CD4-positive, alpha-beta T cell treated with Interleukin-4 for 4 hours (primary cell): ENCODE measurements around the gene GLYAT.
A peak's percentile ranks its signal among the peaks of the same experiment; 100 is the strongest.
"Not testable (repeated sequence)": the region's sequence is repeated elsewhere in the genome, so short reads cannot be mapped to it uniquely, and the experiment has no call there.

Experiments
- DNase-seq: peaks from one replicate; pipeline ENCODE4 v3.0.0-alpha.2; 2020

GLYAT gene

DNA sequence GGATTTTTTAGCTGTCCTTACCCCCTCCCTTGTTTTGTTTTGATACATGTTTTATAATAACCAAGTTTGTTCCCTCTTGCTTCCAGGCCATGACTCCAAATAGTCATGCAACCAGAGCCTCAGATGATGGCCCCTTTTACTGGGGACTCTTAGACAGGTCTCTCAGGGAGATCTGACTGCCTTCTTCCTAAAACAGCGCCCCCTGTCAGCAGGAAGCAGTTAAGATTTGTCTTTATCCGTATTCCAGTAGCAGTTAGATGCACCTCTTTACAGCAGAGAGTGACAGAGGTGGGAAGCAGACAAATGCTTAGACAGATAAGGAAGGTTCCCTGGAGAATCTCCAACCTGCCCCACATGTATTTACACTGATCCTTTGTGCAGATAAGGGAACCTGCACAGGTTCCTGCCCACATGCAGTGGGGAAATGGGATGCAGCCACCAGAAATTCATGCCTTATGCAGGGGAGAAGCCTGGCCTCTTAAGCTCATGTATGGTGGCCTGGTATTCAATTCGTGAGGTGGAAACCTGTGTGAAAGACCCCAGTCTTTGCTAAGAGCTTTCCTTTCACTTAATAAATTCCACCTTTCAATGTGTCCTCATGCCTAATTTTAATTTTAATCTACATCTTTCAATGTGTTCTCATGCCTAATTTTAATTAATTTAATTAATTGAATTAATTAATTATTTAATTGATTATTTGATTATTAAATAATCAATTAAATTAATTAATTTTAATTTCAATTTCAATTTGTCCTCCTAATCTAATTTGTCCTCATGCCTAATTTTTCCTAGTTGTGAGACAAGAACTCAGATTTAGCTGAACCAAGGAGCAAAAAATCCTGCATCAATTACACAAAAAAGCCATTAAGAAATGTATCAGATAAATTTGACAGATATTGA lies 11.5 kb upstream of the GLYAT start:
- DNase-seq: no peak

DNA sequence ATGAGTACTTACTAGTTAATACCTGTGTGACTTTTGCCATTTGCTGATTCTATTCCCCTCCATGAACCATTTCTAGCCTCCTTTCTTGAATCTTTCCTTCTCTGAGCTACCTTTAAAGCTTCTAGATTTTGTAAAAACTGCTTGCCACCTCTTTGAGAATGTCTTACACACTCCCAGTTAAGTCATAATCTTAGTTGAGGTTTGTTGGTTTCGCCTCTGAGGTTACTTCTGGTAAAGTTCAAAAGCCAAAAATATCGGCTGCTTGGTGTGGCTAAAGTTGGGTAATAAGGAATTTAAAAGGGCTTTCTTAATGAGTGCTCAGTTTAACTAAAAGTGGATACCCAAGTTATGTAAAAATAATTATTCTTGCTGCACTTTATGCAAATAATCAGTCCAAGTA lies 10.4 kb upstream of the GLYAT start:
- DNase-seq: no peak

DNA sequence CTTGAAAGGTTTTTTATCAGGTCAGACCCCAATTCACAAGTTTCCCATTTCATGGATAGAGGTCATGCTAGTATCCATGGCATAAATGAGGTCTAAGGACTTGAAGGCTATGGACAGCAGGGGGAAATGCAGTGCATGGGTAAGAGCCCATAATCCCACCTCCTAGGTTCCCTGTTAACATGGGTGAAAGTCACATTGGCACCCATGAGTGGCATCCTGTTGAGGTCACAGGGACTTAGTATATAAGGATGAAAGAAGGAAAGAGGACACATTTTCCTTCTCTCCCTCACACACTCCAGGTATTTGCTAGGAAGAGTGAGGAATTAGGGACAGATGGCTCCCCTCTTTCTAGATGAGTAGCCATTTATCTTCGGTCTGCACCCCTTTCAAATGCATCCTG lies 9.4 kb upstream of the GLYAT start:
- DNase-seq: no peak

DNA sequence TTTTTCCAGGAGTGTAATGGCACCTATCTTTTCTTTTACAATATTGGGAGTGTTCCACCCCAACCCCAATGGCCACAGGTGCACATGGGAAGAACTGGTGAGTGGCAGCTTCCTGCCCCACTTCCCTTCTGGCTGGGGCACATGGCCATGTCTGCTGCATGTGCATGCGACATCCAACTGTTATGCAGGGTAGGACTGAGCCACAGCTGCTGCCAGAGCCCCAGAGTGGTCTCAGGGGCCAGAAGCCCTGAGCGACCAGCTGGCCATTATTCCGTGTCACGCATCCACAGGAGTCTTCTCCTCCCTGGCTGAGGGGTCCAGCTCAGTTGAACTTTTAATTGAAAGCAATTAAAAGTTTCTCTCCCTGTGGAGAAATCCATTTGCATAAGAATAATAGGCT lies 8.7 kb upstream of the GLYAT start:
- no peak for DNase-seq

DNA sequence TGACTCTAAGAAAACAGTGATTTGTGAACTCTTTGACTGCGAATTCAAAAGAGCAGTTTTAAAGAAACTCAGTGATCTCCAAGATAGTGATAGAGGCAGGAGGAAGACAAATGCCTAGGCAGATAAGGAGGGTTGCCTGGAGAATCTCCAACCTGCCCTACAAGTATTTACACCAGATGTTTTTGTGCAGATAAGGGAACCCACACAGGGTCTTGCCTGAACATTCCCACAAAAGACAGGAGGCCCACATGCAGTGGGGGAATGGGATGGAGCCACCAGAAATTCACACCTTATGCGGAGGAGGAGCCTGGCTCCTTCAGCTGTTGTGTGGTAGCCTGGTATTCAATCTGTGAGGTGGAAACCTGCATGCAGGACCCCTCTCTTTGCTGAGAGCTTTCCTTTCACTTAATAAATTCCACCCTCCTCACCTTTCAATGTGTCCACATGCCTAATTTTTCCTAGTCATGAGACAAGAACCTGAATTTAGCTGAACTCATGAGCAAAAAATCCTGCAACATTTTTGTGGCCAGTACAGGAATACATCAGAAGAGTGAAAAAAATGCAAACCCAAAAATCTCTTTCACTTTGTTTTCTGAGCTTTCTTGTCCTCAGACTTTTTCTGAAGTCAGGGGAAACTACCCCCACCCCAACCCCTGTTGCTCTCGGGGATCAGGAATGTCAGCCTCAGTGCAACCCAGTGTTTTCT lies 8.1 kb upstream of the GLYAT start:
- no peak for DNase-seq

DNA sequence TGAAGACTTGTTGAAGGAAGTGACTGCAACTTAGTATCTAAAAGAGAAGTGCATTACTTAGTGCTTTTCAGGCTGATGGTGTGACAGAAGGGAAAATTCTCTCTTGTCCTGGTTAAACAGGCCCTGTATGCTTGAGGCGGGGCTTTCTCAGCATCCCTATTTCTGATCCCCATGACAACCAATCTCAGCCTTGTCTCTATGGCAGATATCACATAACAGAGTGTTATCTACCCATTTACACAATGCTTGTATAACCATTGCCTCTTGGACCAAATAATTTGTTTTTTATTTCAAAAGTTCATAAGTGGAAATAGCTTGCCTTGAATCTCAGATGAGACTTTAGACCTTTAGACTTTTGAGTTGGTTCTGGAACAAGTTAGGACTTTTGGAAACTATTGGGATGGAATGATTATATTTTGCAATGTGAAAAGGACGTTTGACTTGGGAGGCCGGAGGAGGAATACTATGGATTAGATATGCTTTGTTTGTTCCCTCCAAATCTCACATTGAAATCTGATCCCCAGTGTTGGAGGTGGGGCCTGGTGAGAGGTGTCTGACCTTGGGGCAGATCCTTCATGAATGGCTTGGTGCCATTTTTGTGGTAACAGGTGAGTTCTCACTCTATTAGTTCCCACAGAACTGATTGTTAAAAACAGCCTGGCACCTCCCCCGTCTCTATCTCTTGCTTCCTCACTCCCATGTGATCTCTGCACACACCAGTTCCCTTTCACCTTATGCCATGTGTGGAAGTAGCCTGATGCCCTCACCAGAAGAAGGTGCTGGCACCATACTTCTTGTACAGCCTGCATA lies 3.1 kb upstream of the GLYAT start:
- DNase-seq: no peak

DNA sequence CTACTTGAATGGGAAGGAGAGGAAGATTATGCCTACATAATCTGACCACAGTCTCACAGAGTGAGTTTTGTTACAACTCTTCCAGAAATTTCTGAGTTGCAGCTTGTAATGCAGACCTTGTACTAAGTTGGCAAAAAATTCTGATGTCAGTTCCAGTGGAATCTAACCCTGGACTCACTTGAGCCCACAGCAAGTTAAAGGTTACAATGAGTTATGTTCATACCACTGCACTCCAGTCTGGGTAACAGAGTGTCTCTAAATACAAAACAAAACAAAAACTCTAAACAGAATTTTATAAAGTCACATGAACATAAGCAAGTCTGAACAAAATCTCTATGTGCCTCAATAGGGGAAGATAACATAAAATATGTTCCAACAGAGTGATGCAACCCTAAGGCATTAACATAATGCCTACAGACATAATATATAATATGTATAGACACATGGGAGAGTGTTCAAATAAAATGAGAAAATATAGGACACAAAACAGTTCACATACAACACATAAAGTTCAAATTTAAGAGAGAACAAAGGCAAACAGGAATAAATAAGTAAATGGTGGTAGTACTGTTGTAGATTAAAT lies 1.1 kb downstream of the GLYAT start:
- DNase-seq: no peak

DNA sequence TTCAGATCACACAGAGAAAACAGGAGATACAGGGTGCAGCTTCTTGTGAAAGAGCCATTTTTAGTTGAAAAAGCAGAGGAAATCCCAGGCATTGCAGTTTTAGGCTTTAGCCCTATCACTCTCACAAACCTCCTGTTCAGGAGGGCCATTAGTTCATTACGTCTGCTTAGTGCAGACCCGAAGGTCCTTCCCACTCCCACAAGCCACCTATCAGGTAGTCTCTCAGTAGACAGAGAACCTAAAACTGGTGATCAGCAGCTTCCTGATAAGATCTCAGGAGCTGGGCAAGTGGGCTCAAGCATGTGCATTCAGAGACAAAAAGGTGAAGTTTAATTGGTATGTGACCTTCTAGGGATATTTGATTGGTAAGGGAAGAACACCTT lies 4.3 kb downstream of the GLYAT start:
- no peak for DNase-seq

DNA sequence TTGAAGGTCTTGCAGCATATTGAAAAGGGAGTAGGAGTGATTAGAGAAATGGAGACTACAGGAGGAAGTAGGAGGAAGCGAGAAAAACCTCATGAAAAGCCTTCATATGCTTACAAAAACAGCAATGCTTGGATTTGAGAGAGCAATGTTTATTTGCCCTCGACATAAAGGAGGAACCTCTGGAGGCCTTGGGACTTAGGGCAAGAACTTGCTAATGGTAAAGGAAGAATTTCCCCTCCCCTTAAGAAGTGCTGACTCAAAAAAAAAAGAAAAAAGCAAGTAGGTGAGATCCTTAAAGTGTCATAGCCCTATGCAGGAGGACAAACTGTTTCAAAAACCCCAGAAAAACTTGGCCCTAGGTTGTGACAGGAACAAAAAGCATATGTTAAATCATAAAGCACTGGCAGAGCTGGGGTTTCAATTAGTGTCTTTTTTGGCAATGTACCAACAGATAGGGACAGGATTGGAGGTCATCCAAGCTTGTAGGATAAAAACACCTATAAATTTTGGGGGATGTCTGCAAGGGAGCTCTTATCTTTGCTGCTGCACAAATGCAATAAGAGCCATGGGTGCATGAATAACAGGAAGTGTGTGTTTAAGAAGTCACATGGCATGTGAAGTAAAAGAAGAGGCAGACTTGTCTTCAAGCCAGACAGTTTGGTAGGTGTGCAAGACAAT lies 4.9 kb downstream of the GLYAT start:
- peak; percentile 4 for DNase-seq

DNA sequence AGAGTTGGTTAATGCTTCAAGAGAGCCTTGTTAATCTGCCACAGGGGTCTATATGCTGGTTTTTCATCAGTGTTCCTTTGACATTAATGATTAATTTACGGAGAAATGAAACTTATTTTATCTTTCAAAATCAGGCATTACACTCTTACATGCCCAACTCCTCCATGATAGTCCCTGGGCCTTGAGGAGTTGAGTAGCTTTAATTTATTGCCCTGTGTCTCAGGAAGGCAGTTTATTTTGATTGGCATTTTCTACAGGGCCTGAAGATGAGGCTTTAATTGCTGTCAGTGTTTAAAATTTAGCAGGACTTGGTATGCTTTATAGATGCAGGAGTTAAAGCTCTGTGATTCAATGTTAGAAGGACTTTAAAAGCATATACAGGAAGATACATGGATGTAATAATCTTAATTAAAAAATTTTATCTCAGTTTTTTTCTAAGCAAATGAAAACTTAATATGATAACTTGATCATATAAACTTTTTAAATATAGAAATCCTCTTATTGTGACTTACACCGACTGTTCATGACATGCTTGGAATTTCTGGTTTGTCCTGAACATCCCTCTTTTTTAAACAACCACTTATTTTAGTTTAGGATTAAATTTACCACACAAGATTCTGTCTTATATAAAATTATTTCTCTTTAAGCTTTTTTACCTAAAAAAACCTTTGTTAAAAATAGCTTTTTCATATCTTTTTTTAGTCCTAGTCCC lies 12.2 kb downstream of the GLYAT start:
- no peak for DNase-seq

DNA sequence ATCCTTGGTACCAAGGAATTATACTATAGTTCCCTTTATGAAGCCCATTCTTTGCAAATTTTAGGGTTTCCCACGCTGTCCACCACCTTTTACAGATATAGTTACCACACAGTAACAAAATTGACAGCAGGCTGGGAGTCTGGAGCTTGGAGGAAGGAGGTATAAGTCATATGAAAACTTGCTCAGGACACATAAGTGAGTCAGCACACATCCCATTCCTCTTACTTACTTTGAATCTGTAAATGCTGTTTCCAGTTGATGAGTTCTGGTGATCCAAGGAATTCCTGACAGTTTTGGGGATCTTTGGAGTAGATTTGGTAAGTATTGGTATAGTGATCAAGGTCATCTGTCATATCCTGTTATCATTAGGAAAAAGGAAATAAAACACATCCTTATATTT lies 19.2 kb downstream of the GLYAT start:
- DNase-seq: no peak

DNA sequence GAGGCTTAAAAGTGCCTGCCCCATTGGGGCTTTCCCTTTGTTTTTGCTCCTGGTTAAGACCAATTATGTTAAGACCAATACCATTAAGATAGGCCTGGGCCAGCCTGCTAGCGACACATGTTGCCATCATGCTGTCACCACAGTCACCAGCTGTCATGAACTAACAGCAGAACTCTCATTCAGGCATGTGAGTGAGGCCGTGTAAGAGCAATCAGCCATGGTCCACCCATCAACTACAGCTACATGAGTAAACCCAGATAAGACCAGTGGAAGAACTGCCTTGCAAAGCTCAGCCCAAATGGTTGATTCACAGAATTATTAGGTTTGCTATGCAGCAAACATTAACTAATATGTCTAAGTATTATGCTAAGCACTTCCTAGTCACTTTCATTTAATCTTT lies 19.9 kb downstream of the GLYAT start:
- no peak for DNase-seq

DNA sequence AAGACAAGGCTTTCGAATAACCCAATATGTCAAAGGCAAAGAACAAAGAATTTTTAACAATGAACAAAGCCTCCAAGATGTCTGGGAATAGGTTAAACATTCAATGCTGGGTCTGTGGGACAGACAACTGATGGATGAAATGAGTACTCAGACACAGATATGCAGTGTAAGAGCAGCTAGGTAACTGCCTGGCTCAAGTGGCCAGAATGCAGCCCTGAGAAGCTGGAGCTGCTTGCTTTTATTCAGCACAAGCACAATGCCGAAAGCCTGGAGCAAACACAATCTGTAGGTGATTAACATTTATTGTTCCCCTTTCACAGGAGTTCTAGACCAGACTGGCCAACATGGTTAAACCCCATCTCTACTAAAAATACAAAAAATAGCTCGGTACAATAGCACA lies 24.0 kb downstream of the GLYAT start:
- no peak for DNase-seq

DNA sequence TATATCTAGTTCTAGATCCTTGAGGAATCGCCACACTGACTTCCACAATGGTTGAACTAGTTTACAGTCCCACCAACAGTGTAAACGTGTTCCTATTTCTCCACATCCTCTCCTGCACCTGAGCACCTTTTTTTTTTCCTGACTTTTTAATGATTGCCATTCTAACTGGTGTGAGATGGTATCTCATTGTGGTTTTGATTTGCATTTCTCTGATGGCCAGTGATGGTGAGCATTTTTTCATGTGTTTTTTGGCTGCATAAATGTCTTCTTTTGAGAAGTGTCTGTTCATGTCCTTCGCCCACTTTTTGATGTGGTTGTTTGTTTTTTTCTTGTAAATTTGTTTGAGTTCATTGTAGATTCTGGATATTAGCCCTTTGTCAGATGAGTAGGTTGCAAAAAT lies 34.9 kb downstream of the GLYAT start:
- DNase-seq: not testable (repeated sequence)

DNA sequence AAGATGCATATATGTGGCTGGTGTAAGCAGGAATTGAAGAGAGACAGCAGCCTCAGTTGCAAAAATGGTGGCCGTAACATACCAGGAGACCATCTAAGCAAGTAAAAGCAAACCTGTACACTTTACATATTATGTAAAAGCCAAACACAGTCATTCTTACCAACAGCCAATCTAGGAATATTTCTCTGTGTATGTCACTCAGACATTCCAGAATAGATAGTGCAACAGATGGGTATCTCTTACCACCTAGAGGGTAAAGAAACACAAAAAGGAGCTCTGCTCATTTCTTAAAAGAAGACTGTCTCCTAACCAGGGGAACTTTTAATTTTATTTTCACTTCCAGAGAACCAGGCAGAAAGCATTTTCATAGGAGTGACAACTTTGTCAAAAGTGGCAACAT lies 38.7 kb downstream of the GLYAT start:
- no peak for DNase-seq

DNA sequence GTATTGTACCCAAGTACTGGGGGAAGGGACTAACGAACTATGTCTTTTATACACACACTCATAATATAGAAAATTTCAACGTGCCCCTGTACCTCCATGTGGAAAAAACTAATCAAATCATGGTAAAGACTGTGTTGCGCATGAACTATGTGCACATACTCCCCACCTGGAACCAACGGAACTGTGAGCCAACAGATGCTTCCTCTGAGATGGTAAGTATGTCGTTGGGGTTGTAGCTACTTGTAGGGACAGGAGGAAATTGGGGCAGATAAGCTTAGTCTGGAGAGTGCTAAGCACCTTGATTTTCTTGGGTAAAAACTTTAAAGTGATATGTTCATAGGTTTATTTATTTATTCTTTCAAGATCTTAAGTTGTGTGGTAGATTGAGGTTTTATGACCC lies 40.1 kb downstream of the GLYAT start:
- DNase-seq: no peak

DNA sequence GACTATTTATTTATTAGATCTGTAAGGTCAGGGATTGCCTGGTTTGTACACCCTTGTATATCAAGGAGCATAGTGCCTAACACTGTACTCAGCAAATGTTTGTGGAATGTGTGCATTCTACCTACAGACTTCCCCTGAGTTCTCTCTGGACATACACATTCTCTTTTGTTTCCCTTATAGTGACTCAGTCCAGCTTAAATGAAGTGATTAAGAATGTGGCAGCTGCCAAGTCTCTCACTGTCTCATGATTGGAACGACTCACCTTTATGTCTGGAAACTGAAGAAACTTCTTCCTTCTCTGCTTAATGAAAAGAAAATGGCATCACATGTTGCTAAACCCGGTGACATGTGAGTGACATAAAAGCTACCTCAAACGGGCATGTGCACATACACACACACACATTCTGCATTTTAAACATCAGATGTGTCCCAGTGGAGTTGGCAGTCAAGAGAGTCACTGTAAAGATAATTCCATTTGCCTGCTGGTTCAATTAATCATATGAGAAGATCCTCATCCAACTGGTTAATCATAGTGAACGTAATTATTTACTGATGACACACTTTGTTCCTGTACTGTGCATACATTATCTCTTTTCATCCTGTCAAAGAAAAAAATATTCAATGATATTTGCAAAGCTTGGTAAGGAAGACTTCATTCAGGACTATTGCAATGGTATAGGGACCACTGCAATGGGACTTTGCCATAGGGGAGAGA lies 42.8 kb downstream of the GLYAT start:
- DNase-seq: no peak

DNA sequence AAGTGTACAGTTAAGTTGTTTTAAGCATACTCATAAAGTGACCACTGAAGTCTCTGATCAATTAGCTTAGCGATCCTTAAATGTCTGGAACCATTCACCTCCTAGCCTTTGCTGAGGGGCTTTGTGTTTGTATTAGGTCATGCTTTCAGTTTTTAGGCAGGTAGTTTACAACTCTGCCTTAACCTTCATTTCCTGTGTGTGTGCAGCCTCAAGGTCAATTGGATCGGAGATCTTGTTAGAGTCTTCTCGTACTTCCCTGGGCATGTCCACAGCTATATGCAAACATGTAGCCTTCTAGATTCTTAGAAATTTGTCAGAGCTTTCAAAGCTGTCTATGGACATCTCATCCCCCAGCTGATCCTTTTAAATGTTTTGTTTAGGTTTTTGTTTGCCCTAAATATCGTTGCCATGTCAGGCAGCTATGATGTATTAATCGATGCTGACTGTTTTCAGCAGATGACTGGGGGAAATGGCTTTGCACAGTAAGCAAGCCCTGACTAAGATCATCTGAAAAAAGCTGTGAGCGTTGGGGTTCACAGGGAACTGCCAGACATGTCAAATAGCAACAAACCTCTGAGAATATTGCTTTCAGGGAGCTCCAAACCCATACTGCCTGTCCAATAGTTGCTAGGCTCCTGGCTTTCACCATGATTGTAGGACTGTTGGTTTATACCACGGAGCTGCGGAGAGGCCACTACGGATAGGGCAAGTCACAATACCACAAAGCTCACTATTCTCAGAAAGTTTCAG lies 45.6 kb downstream of the GLYAT start:
- DNase-seq: peak; percentile 2

DNA sequence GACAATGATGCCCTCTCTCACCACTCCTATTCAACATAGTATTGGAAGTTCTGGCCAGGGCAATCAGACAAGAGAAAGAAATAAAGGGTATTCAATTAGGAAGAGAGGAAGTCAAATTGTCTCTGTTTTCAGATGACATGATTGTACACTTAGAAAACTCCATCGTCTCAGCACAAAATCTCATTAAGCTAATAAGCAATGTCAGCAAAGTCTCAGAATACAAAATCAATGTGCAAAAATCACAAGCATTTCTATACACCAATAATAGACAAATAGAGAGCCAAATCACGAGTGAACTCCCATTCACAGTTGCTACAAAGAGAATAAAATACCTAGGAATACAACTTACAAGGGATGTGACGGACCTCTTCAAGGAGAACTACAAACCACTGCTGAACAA lies 49.1 kb downstream of the GLYAT start:
- DNase-seq: not testable (repeated sequence)

DNA sequence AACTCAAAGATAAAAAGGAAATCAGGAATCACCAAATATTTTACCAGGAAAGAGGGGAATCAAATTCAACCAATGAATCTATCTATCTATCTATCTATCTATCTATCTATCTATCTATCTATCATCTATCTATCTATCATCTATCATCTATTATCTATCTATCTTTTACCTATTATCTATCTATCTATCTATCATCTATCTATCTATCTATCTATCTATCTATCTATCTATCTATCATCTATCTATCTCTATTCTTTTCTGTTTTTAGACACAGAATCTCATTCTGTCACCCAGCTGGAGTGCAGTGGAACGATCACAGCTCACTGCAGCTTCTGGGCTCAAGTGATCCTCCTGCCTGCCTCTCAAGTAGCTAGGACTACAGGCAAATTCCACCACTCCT lies 54.2 kb downstream of the GLYAT start:
- not testable (repeated sequence) for DNase-seq
